Panc1 (cell line): ENCODE measurements around the gene TBX22. TPM values are rescaled to one million over a fixed set of nuclear protein-coding genes. Genes with fewer than 3 reads are reported as not detected.

Source experiments
- ATAC-seq: fragments of 200-7000 bp; cut with Tn5 transposase; 2 replicates; pipeline ENCODE4 v1.9.1; 2020; ENCODE audit warnings: mild to moderate bottlenecking, moderate library complexity
- Bru-seq: library from RNA; stranded (reverse); fragments of 400-500 nt; gene quantifications from one replicate; lab custom pipeline; 2021; lab: Mats Ljungman, UMichigan
- BruChase-seq, 2 experiments: library from RNA; stranded (reverse); fragments of 400-500 nt; gene quantifications; one replicate each; lab custom pipeline; 2021; lab: Mats Ljungman, UMichigan
- BruUV-seq: library from RNA; stranded (reverse); fragments of 400-500 nt; replicated peaks from 2 replicates; lab custom pipeline; 2021; lab: Mats Ljungman, UMichigan
- CTCF ChIA-PET: fragments of 300-600 bp; sonication (Branson Sonifier 250); formaldehyde crosslinking; loops from one replicate; lab custom pipeline; 2022; ENCODE audit warnings: antibody characterized with exemption; lab: Charles Lee
- POLR2A ChIA-PET: fragments of 300-600 bp; sonication (Branson Sonifier 250); formaldehyde crosslinking; loops from one replicate; lab custom pipeline; 2022; ENCODE audit warnings: antibody characterized with exemption; lab: Charles Lee
- DNase-seq: peaks from one replicate; pipeline ENCODE4 v3.0.0-alpha.2; 2010; ENCODE audit warnings: low read depth, low spot score
- H3K27ac ChIP-seq: 2 replicates; pipeline ENCODE4 v1.5.1; 2011; ENCODE audit warnings: mild to moderate bottlenecking, low read length, inconsistent platforms
- H3K27me3 ChIP-seq: fragments of 200-500 bp; sonication (Bioruptor generic); 2 replicates; pipeline ENCODE4 v1.6.0; 2014; ENCODE audit warnings: low read length, inconsistent platforms; ENCODE audit not compliant: control insufficient read depth, insufficient read depth
- H3K36me3 ChIP-seq: fragments of 200-500 bp; sonication (Bioruptor generic); 2 replicates; pipeline ENCODE4 v1.5.1; 2014; ENCODE audit warnings: inconsistent platforms, mild to moderate bottlenecking, low read length, moderate library complexity; ENCODE audit not compliant: control insufficient read depth, insufficient read depth
- H3K4me1 ChIP-seq: 2 replicates; pipeline ENCODE4 v1.5.1; 2011; ENCODE audit warnings: inconsistent platforms, mild to moderate bottlenecking, low read length, moderate library complexity; ENCODE audit not compliant: control insufficient read depth, insufficient read depth
- H3K4me3 ChIP-seq, 2 experiments: 2 replicates each; pipeline ENCODE4 v1.5.1; 2011 to 2012; ENCODE audit warnings: low read depth in 2 of 2, low read length in 2 of 2, mild to moderate bottlenecking in 2 of 2, inconsistent platforms in 1 of 2, moderate library complexity in 1 of 2
- H3K9me3 ChIP-seq: fragments of 200-500 bp; sonication (Bioruptor generic); 2 replicates; pipeline ENCODE4 v1.5.1; 2014; ENCODE audit warnings: low read depth, mild to moderate bottlenecking, inconsistent platforms, low read length, moderate library complexity; ENCODE audit not compliant: control insufficient read depth, insufficient read depth
- POLR2AphosphoS5 ChIP-seq: IDR thresholded peaks from 2 replicates; pipeline ENCODE4 v1.6.1; 2012; ENCODE audit warnings: mild to moderate bottlenecking, low read depth, low read length, moderate library complexity
- SIN3A ChIP-seq: IDR thresholded peaks from 2 replicates; pipeline ENCODE4 v1.6.1; 2012; ENCODE audit warnings: low read depth, mild to moderate bottlenecking, low read length, moderate library complexity, borderline replicate concordance; ENCODE audit not compliant: insufficient read depth
- TCF7L2 ChIP-seq: IDR thresholded peaks from 2 replicates; pipeline ENCODE4 v1.6.1; 2011; ENCODE audit warnings: mild to moderate bottlenecking, low read depth, low read length, inconsistent platforms
- in situ Hi-C: cut with HindIII; loops from 2 replicates; pipeline ENCODE4 v1.10.0; 2016; ENCODE audit warnings: low sequenced_read_pairs, low pct_unique_long_range_greater_than_20kb
- intact Hi-C: fragments of 100-400 bp; cut with micrococcal nuclease; formaldehyde crosslinking; loops from one replicate; pipeline ENCODE4 v1.10.0; 2022; ENCODE audit not compliant: unreplicated experiment
- long read RNA-seq: library from polyadenylated mRNA; unstranded; transcript quantifications from one replicate; pipeline ENCODE4 v2.0.0, GENCODE V29; 2021; ENCODE audit not compliant: unreplicated experiment
- polyA plus RNA-seq: library from polyadenylated mRNA; unstranded; fragments of >200 nt; gene quantifications from one replicate; pipeline ENCODE4 v1.2.1, GENCODE V29; 2012; ENCODE audit warnings: missing spikeins; ENCODE audit not compliant: insufficient read length
- total RNA-seq: library from RNA; stranded (reverse); gene quantifications from one replicate; pipeline ENCODE4 v1.2.1, GENCODE V29; 2021; ENCODE audit not compliant: unreplicated experiment
- TF ChIP-seq, protein P1 (sequence below): fragments of 450-650 bp; IDR thresholded peaks from 2 replicates; pipeline ENCODE4 v1.5.1; 2017; ENCODE audit warnings: mild to moderate bottlenecking
- TF ChIP-seq, protein P2 (sequence below), 2 experiments: IDR thresholded peaks; 2 replicates each; pipeline ENCODE4 v1.6.1; 2011 to 2012; ENCODE audit warnings: low read depth in 2 of 2, control low read depth in 1 of 2, low read length in 1 of 2, mild to moderate bottlenecking in 1 of 2, moderate library complexity in 1 of 2; ENCODE audit not compliant: insufficient read depth in 1 of 2

TBX22 gene, protein sequence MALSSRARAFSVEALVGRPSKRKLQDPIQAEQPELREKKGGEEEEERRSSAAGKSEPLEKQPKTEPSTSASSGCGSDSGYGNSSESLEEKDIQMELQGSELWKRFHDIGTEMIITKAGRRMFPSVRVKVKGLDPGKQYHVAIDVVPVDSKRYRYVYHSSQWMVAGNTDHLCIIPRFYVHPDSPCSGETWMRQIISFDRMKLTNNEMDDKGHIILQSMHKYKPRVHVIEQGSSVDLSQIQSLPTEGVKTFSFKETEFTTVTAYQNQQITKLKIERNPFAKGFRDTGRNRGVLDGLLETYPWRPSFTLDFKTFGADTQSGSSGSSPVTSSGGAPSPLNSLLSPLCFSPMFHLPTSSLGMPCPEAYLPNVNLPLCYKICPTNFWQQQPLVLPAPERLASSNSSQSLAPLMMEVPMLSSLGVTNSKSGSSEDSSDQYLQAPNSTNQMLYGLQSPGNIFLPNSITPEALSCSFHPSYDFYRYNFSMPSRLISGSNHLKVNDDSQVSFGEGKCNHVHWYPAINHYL
- total RNA-seq (not detected), Bru-seq, nascent RNA (not detected), BruChase-seq, experiment 1, labeled RNA remaining after a 2-hour chase (not detected), BruChase-seq, experiment 2, labeled RNA remaining after a 6-hour chase (not detected)
- polyA plus RNA-seq: not detected
- long read RNA-seq: 0 reads

DNA sequence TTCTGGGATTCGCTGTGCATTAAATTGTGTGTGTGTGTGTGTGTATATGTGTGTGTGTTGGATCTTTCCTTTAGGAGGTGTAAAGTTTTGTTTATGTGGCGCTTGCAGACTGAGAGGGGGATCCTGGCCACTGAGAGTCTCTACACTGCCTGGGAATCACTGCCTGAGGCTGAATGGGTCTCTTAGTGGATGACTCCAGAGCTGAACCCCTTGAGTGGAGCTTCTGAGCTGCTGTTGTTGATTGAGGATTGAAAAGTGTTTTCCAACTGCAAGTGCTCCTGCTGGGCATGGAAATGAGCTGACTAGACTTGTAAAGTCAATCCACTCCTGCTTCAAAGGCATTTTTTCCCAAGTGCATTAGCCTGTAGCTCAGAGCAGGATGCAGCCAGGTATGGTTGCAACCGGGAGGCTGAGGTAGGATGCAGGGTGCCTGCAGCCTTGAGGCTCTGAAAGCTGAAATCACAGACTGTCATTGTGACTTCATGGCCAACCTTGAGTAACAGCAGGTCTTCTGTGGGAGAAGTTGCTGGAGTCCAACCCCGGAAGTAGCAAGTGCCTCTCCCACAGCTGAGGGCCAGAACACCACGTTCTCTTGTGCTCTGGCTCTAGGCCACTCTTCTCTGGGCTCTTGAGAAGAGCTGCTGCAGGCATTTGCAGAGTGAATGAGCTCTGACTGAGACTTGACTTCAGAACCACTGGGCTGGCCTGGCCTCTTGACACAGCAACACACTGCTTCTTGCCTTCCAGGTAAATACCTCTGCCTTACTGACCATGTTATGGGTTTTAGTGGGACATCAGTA is at the start of gene TBX22:
Gene TBX22 (plus strand): TSS at position 613 of the 800 bp plus-strand sequence. CDS start 7,517 bp downstream, outside the sequence.
- TF ChIP-seq POLR2AphosphoS5 (no peak), TCF7L2 (no peak), SIN3A (no peak)
- TF ChIP-seq, protein P1, sequence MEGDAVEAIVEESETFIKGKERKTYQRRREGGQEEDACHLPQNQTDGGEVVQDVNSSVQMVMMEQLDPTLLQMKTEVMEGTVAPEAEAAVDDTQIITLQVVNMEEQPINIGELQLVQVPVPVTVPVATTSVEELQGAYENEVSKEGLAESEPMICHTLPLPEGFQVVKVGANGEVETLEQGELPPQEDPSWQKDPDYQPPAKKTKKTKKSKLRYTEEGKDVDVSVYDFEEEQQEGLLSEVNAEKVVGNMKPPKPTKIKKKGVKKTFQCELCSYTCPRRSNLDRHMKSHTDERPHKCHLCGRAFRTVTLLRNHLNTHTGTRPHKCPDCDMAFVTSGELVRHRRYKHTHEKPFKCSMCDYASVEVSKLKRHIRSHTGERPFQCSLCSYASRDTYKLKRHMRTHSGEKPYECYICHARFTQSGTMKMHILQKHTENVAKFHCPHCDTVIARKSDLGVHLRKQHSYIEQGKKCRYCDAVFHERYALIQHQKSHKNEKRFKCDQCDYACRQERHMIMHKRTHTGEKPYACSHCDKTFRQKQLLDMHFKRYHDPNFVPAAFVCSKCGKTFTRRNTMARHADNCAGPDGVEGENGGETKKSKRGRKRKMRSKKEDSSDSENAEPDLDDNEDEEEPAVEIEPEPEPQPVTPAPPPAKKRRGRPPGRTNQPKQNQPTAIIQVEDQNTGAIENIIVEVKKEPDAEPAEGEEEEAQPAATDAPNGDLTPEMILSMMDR: no peak
- TF ChIP-seq, protein P2, sequence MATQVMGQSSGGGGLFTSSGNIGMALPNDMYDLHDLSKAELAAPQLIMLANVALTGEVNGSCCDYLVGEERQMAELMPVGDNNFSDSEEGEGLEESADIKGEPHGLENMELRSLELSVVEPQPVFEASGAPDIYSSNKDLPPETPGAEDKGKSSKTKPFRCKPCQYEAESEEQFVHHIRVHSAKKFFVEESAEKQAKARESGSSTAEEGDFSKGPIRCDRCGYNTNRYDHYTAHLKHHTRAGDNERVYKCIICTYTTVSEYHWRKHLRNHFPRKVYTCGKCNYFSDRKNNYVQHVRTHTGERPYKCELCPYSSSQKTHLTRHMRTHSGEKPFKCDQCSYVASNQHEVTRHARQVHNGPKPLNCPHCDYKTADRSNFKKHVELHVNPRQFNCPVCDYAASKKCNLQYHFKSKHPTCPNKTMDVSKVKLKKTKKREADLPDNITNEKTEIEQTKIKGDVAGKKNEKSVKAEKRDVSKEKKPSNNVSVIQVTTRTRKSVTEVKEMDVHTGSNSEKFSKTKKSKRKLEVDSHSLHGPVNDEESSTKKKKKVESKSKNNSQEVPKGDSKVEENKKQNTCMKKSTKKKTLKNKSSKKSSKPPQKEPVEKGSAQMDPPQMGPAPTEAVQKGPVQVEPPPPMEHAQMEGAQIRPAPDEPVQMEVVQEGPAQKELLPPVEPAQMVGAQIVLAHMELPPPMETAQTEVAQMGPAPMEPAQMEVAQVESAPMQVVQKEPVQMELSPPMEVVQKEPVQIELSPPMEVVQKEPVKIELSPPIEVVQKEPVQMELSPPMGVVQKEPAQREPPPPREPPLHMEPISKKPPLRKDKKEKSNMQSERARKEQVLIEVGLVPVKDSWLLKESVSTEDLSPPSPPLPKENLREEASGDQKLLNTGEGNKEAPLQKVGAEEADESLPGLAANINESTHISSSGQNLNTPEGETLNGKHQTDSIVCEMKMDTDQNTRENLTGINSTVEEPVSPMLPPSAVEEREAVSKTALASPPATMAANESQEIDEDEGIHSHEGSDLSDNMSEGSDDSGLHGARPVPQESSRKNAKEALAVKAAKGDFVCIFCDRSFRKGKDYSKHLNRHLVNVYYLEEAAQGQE (IDR thresholded peaks at IDR 0.05; ENCODE audit: insufficient read depth in 1 of 2, low read depth in 2 of 2, low read length in 1 of 2): no peak
- ChIA-PET CTCF (no interaction called here), POLR2A (no interaction called here)
- H3K9me3 ChIP-seq: no peaks in the 10 kb centered on the region
- ATAC-seq (no peak), DNase-seq (no peak)
- no peaks in the 10 kb centered on the region for H3K36me3 ChIP-seq
- no peak within 1 kb of the TSS for H3K27ac ChIP-seq
- no TSS peak for BruUV-seq
- in situ Hi-C loops: no loop called here
- H3K27me3 ChIP-seq: no peaks in the 10 kb centered on the region
- H3K4me1 ChIP-seq: no peaks in the 10 kb centered on the region
- H3K4me3 ChIP-seq: no peak within 1 kb of the TSS
- intact Hi-C loops: no loop called here

DNA sequence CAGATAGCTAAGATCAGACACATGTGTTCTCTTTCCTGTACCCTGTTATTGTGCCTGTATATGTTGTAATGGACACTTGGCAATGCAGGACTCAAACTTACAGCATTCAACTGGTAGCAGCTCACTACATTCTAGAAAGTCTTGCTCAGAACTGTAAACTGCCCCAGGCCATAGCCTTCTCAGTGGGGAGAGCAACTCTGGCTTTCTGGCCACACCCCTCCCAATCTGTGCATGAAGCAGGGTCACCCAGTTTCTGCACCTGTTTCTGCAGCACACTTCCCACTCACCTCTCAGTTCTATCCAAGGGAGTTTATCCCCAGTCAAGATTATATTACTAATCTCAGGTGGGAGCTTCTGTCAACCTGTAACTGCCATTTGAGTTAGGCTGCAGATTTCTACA is 38.9 kb upstream of the TBX22 start:
- intact Hi-C loops: no loop called here
- no peak for ATAC-seq
- H3K4me3 ChIP-seq: no peak overlapping the region
- H3K36me3 ChIP-seq: no peaks in the 10 kb centered on the region
- in situ Hi-C loops: no loop called here
- no peaks in the 10 kb centered on the region for H3K27me3 ChIP-seq
- no peak for DNase-seq
- POLR2A ChIA-PET: no interaction called here
- CTCF ChIA-PET: no interaction called here
- no peak overlapping the region for H3K27ac ChIP-seq
- no TSS peak for BruUV-seq
- no peaks in the 10 kb centered on the region for H3K4me1 ChIP-seq
- no peak for TF ChIP-seq TCF7L2
- TF ChIP-seq, protein P2 (IDR thresholded peaks at IDR 0.05; ENCODE audit: insufficient read depth in 1 of 2, low read depth in 2 of 2, low read length in 1 of 2): no peak
- TF ChIP-seq POLR2AphosphoS5: no peak
- no peak for TF ChIP-seq SIN3A
- TF ChIP-seq, protein P1: no peak
- H3K9me3 ChIP-seq: no peaks in the 10 kb centered on the region
